HEK293T (cell line): ENCODE data around the gene ZMAT3.
"Not testable (repeated sequence)": the region's sequence is repeated elsewhere in the genome, so short reads cannot be mapped to it uniquely, and the experiment has no call there.

ENCODE experiments used
- CTCF ChIA-PET: fragments of 350-600 bp; formaldehyde crosslinking; extraction: SDS; loops from one replicate; lab custom pipeline; 2021; ENCODE audit warnings: antibody characterized with exemption, inconsistent platforms; lab: Yijun Ruan, JAX
- POLR2A ChIA-PET: fragments of 350-600 bp; formaldehyde crosslinking; extraction: SDS; loops from one replicate; lab custom pipeline; 2020; ENCODE audit warnings: antibody characterized with exemption, inconsistent platforms; lab: Yijun Ruan, JAX
- DNase-seq: peaks from one replicate; pipeline ENCODE4 v3.0.0; 2012; ENCODE audit warnings: mixed read lengths; ENCODE audit errors: extremely low spot score
- ARNT ChIP-seq: fragments of 450-650 bp; IDR thresholded peaks from 2 replicates; pipeline ENCODE4 v1.6.1; 2017; ENCODE audit warnings: mild to moderate bottlenecking
- BHLHE40 ChIP-seq: fragments of 450-650 bp; IDR thresholded peaks from 2 replicates; pipeline ENCODE4 v1.6.1; 2016; ENCODE audit warnings: mild to moderate bottlenecking, moderate library complexity, borderline replicate concordance
- CTBP1 ChIP-seq: fragments of 450-650 bp; IDR thresholded peaks from 2 replicates; pipeline ENCODE4 v1.6.1; 2016; ENCODE audit warnings: borderline replicate concordance
- ELF4 ChIP-seq: fragments of 450-650 bp; IDR thresholded peaks from 2 replicates; pipeline ENCODE4 v1.6.1; 2017; ENCODE audit warnings: antibody characterized with exemption
- FOXA1 ChIP-seq: fragments of 450-650 bp; IDR thresholded peaks from 2 replicates; pipeline ENCODE4 v1.6.1; 2016; ENCODE audit warnings: mild to moderate bottlenecking
- FOXK2 ChIP-seq: fragments of 450-650 bp; IDR thresholded peaks from 2 replicates; pipeline ENCODE4 v1.6.1; 2016; ENCODE audit warnings: mild to moderate bottlenecking
- FOXM1 ChIP-seq: fragments of 450-650 bp; IDR thresholded peaks from 2 replicates; pipeline ENCODE4 v1.6.1; 2017; ENCODE audit warnings: mild to moderate bottlenecking, borderline replicate concordance
- HDGF ChIP-seq: fragments of 450-650 bp; IDR thresholded peaks from 2 replicates; pipeline ENCODE4 v1.6.1; 2017; ENCODE audit warnings: antibody characterized with exemption, borderline replicate concordance
- L3MBTL2 ChIP-seq: fragments of 450-650 bp; conservative IDR thresholded peaks from 2 replicates; pipeline ENCODE4 v1.6.1; 2016; ENCODE audit warnings: mild to moderate bottlenecking
- LEF1 ChIP-seq: fragments of 450-650 bp; IDR thresholded peaks from 2 replicates; pipeline ENCODE4 v1.6.1; 2017; ENCODE audit warnings: mild to moderate bottlenecking, borderline replicate concordance
- NFRKB ChIP-seq: fragments of 450-650 bp; IDR thresholded peaks from 2 replicates; pipeline ENCODE4 v1.6.1; 2016; ENCODE audit warnings: mild to moderate bottlenecking, moderate library complexity
- PKNOX1 ChIP-seq: fragments of 450-650 bp; IDR thresholded peaks from 2 replicates; pipeline ENCODE4 v1.6.1; 2016
- SP1 ChIP-seq: fragments of 450-650 bp; IDR thresholded peaks from 2 replicates; pipeline ENCODE4 v1.6.1; 2017
- SUZ12 ChIP-seq: fragments of 450-650 bp; IDR thresholded peaks from 2 replicates; pipeline ENCODE4 v1.6.1; 2016; ENCODE audit warnings: mild to moderate bottlenecking
- TARDBP ChIP-seq: fragments of 450-650 bp; IDR thresholded peaks from 2 replicates; pipeline ENCODE4 v1.6.1; 2016
- ZNF384 ChIP-seq: fragments of 450-650 bp; IDR thresholded peaks from 2 replicates; pipeline ENCODE4 v1.6.1; 2016

ZMAT3 gene

GRCh38 chr3:179067291-179067690 lies 4.3 kb downstream of the ZMAT3 start:
- POLR2A ChIA-PET = no interaction called here

GRCh38 chr3:179063945-179064560 lies 7.6 kb downstream of the ZMAT3 start:
- TF ChIP-seq LEF1 = no peak
- no peak for TF ChIP-seq NFRKB
- TF ChIP-seq PKNOX1 = peak; percentile 38
- CTCF ChIA-PET = no interaction called here
- POLR2A ChIA-PET = no interaction called here
- no peak for DNase-seq

More at GRCh38 chr3:179067291-179067690, 4.3 kb downstream of the ZMAT3 start:
- TF ChIP-seq LEF1 = no peak
- TF ChIP-seq ARNT = no peak
- TF ChIP-seq CTBP1 = no peak
- no peak for TF ChIP-seq FOXA1
- no peak for TF ChIP-seq HDGF
- TF ChIP-seq FOXK2 = no peak
- no peak for TF ChIP-seq PKNOX1
- no peak for TF ChIP-seq SUZ12
- TF ChIP-seq FOXM1 = no peak
- no peak for TF ChIP-seq BHLHE40
- no peak for TF ChIP-seq ELF4
- DNase-seq = no peak
- CTCF ChIA-PET = no interaction called here

GRCh38 chr3:179056326-179056725 lies 15.3 kb downstream of the ZMAT3 start:
- CTCF ChIA-PET = no interaction called here
- no peak for TF ChIP-seq HDGF
- no peak for TF ChIP-seq ZNF384
- TF ChIP-seq FOXM1 = no peak
- TF ChIP-seq BHLHE40 = no peak
- TF ChIP-seq L3MBTL2 = no peak
- TF ChIP-seq NFRKB = no peak
- no peak for TF ChIP-seq ELF4
- TF ChIP-seq LEF1 = no peak
- TF ChIP-seq SP1 = no peak
- no peak for TF ChIP-seq CTBP1
- no peak for TF ChIP-seq PKNOX1
- no peak for TF ChIP-seq TARDBP
- no peak for TF ChIP-seq FOXK2
- TF ChIP-seq FOXA1 = no peak
- TF ChIP-seq SUZ12 = no peak
- POLR2A ChIA-PET = no interaction called here
- no peak for DNase-seq

- DNase-seq, POLR2A ChIA-PET, CTCF ChIA-PET: not testable (repeated sequence)
These were observed 17.0 kb downstream of the ZMAT3 start for GRCh38 chr3:179054565-179054964.

GRCh38 chr3:179046497-179047353 lies 24.9 kb downstream of the ZMAT3 start:
- no peak for TF ChIP-seq NFRKB
- no peak for TF ChIP-seq L3MBTL2
- no peak for TF ChIP-seq PKNOX1
- ChIA-PET CTCF (no interaction called here), POLR2A (no interaction called here)
- no peak for DNase-seq

GRCh38 chr3:179045719-179046402 lies 25.7 kb downstream of the ZMAT3 start:
- DNase-seq = no peak
- TF ChIP-seq NFRKB = no peak
- TF ChIP-seq TARDBP = no peak
- TF ChIP-seq ZNF384 = no peak
- no peak for TF ChIP-seq LEF1
- TF ChIP-seq L3MBTL2 = no peak
- no peak for TF ChIP-seq FOXK2
- TF ChIP-seq PKNOX1 = no peak
- TF ChIP-seq SP1 = no peak
- TF ChIP-seq FOXA1 = no peak
- no peak for TF ChIP-seq ELF4
- TF ChIP-seq BHLHE40 = no peak
- POLR2A ChIA-PET = no interaction called here
- CTCF ChIA-PET = no interaction called here

GRCh38 chr3:179038899-179039251 lies 32.7 kb downstream of the ZMAT3 start:
- DNase-seq, CTCF ChIA-PET, POLR2A ChIA-PET: not testable (repeated sequence)
